ENCODE data around the gene IL31RA. TPM values are rescaled to one million over a fixed set of nuclear protein-coding genes. Genes with fewer than 3 reads are reported as not detected.

The IL31RA gene
- total RNA-seq, 2 experiments from 2014 or later, result not detected

GRCh38 chr5:55864606-55865541, 13.7 kb downstream of the IL31RA start:
- no peaks in the 10 kb centered on the region for H4K20me1 ChIP-seq (ENCODE audit: insufficient read depth, low read length)
- POLR2A ChIA-PET, result interaction anchor here (0.6 kb wide), 1 partner anchor 1139 kb away, joined by 3 read pairs; no protein-coding TSS in a partner anchor
- no peaks in the 10 kb centered on the region for H3K9me3 ChIP-seq (ENCODE audit: low read length)
- H3K4me3 ChIP-seq (ENCODE audit: low read depth, low read length, poor library complexity, severe bottlenecking), result no peak overlapping the region
- H3K4me1 ChIP-seq (ENCODE audit: insufficient read depth, low read length, poor library complexity, severe bottlenecking), result no peaks in the 10 kb centered on the region
- no peaks in the 10 kb centered on the region for H3K9me2 ChIP-seq (ENCODE audit: insufficient read depth, low read length)
- CTCF ChIA-PET (ENCODE audit: unreplicated experiment), result no interaction called here
- H2AFZ ChIP-seq (ENCODE audit: low read length), result no peak overlapping the region
- BruUV-seq (replicated peaks), result no TSS peak
- H3K27ac ChIP-seq (ENCODE audit: low read depth, low read length, poor library complexity, severe bottlenecking), result no peak overlapping the region
- no peak overlapping the region for H3K4me2 ChIP-seq (ENCODE audit: low read length)
- no peaks in the 10 kb centered on the region for H3K79me2 ChIP-seq (ENCODE audit: insufficient read depth, low read depth, low read length)
- no peak for DNase-seq (ENCODE audit: low spot score)
- TF ChIP-seq CTCF (conservative IDR thresholded peaks at IDR 0.05; ENCODE audit: low read length), result no peak
- TF ChIP-seq EZH2phosphoT487 (IDR thresholded peaks at IDR 0.05; ENCODE audit: borderline replicate concordance, low read depth, low read length), result no peak
- no peaks in the 10 kb centered on the region for H3K36me3 ChIP-seq (ENCODE audit: insufficient read depth, low read length)
- intact Hi-C loops (cut with micrococcal nuclease; ENCODE audit: unreplicated experiment), result no loop called here

GRCh38 chr5:55865831-55866230, 14.7 kb downstream of the IL31RA start:
- CTCF ChIA-PET (ENCODE audit: unreplicated experiment), result no interaction called here
- Histone ChIP-seq H3K79me2 (ENCODE audit: insufficient read depth, low read depth, low read length) (no peaks in the 10 kb centered on the region), H2AFZ (ENCODE audit: low read length) (no peak overlapping the region), H3K4me1 (ENCODE audit: insufficient read depth, low read length, poor library complexity, severe bottlenecking) (no peaks in the 10 kb centered on the region), H3K36me3 (ENCODE audit: insufficient read depth, low read length) (no peaks in the 10 kb centered on the region), H3K4me2 (ENCODE audit: low read length) (no peak overlapping the region), H3K4me3 (ENCODE audit: low read depth, low read length, poor library complexity, severe bottlenecking) (no peak overlapping the region), H3K9me3 (ENCODE audit: low read length) (no peaks in the 10 kb centered on the region), H3K27ac (ENCODE audit: low read depth, low read length, poor library complexity, severe bottlenecking) (no peak overlapping the region), H3K9me2 (ENCODE audit: insufficient read depth, low read length) (no peaks in the 10 kb centered on the region), H4K20me1 (ENCODE audit: insufficient read depth, low read length) (no peaks in the 10 kb centered on the region)
- TF ChIP-seq EZH2phosphoT487 (IDR thresholded peaks at IDR 0.05; ENCODE audit: borderline replicate concordance, low read depth, low read length), result no peak
- no peak for TF ChIP-seq CTCF (conservative IDR thresholded peaks at IDR 0.05; ENCODE audit: low read length)
- DNase-seq (ENCODE audit: low spot score), result no peak
- no TSS peak for BruUV-seq (replicated peaks)
- intact Hi-C loops (cut with micrococcal nuclease; ENCODE audit: unreplicated experiment), result no loop called here
- POLR2A ChIA-PET, result interaction anchor here (0.6 kb wide), 1 partner anchor 1138 kb away, joined by 3 read pairs; no protein-coding TSS in a partner anchor

GRCh38 chr5:55866485-55866884, 15.3 kb downstream of the IL31RA start:
- no peak overlapping the region for H3K4me3 ChIP-seq (ENCODE audit: low read depth, low read length, poor library complexity, severe bottlenecking)
- H4K20me1 ChIP-seq (ENCODE audit: insufficient read depth, low read length), result no peaks in the 10 kb centered on the region
- no peak for DNase-seq (ENCODE audit: low spot score)
- no peak overlapping the region for H3K4me2 ChIP-seq (ENCODE audit: low read length)
- no peaks in the 10 kb centered on the region for H3K9me2 ChIP-seq (ENCODE audit: insufficient read depth, low read length)
- no peaks in the 10 kb centered on the region for H3K36me3 ChIP-seq (ENCODE audit: insufficient read depth, low read length)
- H3K9me3 ChIP-seq (ENCODE audit: low read length), result no peaks in the 10 kb centered on the region
- ChIA-PET POLR2A (no interaction called here), CTCF (ENCODE audit: unreplicated experiment) (no interaction called here)
- no peaks in the 10 kb centered on the region for H3K79me2 ChIP-seq (ENCODE audit: insufficient read depth, low read depth, low read length)
- no peak for TF ChIP-seq EZH2phosphoT487 (IDR thresholded peaks at IDR 0.05; ENCODE audit: borderline replicate concordance, low read depth, low read length)
- no peak for TF ChIP-seq CTCF (conservative IDR thresholded peaks at IDR 0.05; ENCODE audit: low read length)
- H3K27ac ChIP-seq (ENCODE audit: low read depth, low read length, poor library complexity, severe bottlenecking), result no peak overlapping the region
- no peaks in the 10 kb centered on the region for H3K4me1 ChIP-seq (ENCODE audit: insufficient read depth, low read length, poor library complexity, severe bottlenecking)
- no peak overlapping the region for H2AFZ ChIP-seq (ENCODE audit: low read length)
- no TSS peak for BruUV-seq (replicated peaks)
- intact Hi-C loops (cut with micrococcal nuclease; ENCODE audit: unreplicated experiment), result no loop called here

Data from OCI-LY7 (cell line).